BJ (cell line): ENCODE measurements around the gene UBE4A. TPM values are rescaled to one million over a fixed set of nuclear protein-coding genes. Genes with fewer than 3 reads are reported as not detected.

Experiments used
- CTCF ChIA-PET: fragments of 350-600 bp; formaldehyde crosslinking; extraction: SDS; loops from one replicate; lab custom pipeline; 2021; ENCODE audit warnings: antibody characterized with exemption, inconsistent platforms; lab: Yijun Ruan, JAX
- POLR2A ChIA-PET: fragments of 300-600 bp; sonication (Branson Sonifier 250); formaldehyde crosslinking; extraction: SDS; loops from one replicate; lab custom pipeline; 2021; ENCODE audit warnings: antibody characterized with exemption; lab: Charles Lee
- DNase-seq: peaks from one replicate; pipeline ENCODE4 v3.0.0-alpha.2; 2011; ENCODE audit warnings: low read depth
- H3K27me3 ChIP-seq: 2 replicates; pipeline ENCODE4 v1.6.0; 2011; ENCODE audit warnings: low read length; ENCODE audit not compliant: control insufficient read depth, insufficient read depth
- H3K36me3 ChIP-seq: 2 replicates; pipeline ENCODE4 v1.5.1; 2011; ENCODE audit warnings: low read length; ENCODE audit not compliant: control insufficient read depth, insufficient read depth
- H3K4me3 ChIP-seq: 2 replicates; pipeline ENCODE4 v1.5.1; 2011; ENCODE audit warnings: low read depth, mild to moderate bottlenecking, control low read depth, low read length
- CTCF ChIP-seq: IDR thresholded peaks from 2 replicates; pipeline ENCODE4 v1.5.1; 2011; ENCODE audit warnings: low read depth, mild to moderate bottlenecking, control low read depth, inconsistent platforms, low read length, moderate library complexity; ENCODE audit not compliant: insufficient read depth
- polyA plus RNA-seq: library from polyadenylated mRNA; depleted of rRNA; stranded (reverse); fragments of >200 nt; gene quantifications from 2 replicates; pipeline ENCODE4 v1.2.3, GENCODE V29; 2011

UBE4A gene
- polyA plus RNA-seq, 1 experiment: 15.9 TPM

- Histone ChIP-seq H3K36me3 (no peaks in the 10 kb centered on the region), H3K4me3 (no peak overlapping the region), H3K27me3 (peaks cover 3% of the 10 kb centered on the region; the same call in 1 of the 2 replicates)
- ChIA-PET POLR2A (no interaction called here), CTCF (no interaction called here)
- TF ChIP-seq CTCF: no peak
- DNase-seq: no peak
Observed at GRCh38 chr11:118341815-118342489, 17.4 kb upstream of the UBE4A start.

GRCh38 chr11:118342503-118343161 lies 16.8 kb upstream of the UBE4A start, which contains the start of gene CD3D:
TSS of gene CD3D (minus strand) at chr11:118342705. CDS start at chr11:118342607, 98 bp downstream.
- ChIA-PET CTCF (no interaction called here), POLR2A (no interaction called here)
- H3K27me3 ChIP-seq: peaks cover 3% of the 10 kb centered on the region; the same call in 1 of the 2 replicates

GRCh38 chr11:118343248-118343647 lies 16.2 kb upstream of the UBE4A start:
- ChIA-PET POLR2A (no interaction called here), CTCF (no interaction called here)
- Histone ChIP-seq H3K36me3 (no peaks in the 10 kb centered on the region), H3K4me3 (no peak overlapping the region), H3K27me3 (peaks cover 4% of the 10 kb centered on the region; the same call in 1 of the 2 replicates)
- TF ChIP-seq CTCF: no peak
- no peak for DNase-seq

More at GRCh38 chr11:118342503-118343161, 16.8 kb upstream of the UBE4A start, which contains the start of gene CD3D:
- no peak for TF ChIP-seq CTCF
- Histone ChIP-seq H3K36me3 (no peaks in the 10 kb centered on the region), H3K4me3 (no peak within 1 kb of the TSS)
- no peak for DNase-seq

GRCh38 chr11:118343981-118344515 lies 15.4 kb upstream of the UBE4A start, which contains the start of gene CD3G:
TSS of gene CD3G (plus strand) at chr11:118344344. CDS start at chr11:118344424, 80 bp downstream.
- no peak for TF ChIP-seq CTCF
- Histone ChIP-seq H3K36me3 (no peaks in the 10 kb centered on the region), H3K27me3 (peaks cover 4% of the 10 kb centered on the region; the same call in 1 of the 2 replicates), H3K4me3 (no peak within 1 kb of the TSS)
- no peak for DNase-seq
- POLR2A ChIA-PET: no interaction called here
- CTCF ChIA-PET: interaction anchor here (1.5 kb wide), 1 partner anchor 9 kb away, joined by 3 read pairs; no protein-coding TSS in a partner anchor

- no peaks in the 10 kb centered on the region for H3K36me3 ChIP-seq
- H3K27me3 ChIP-seq: peaks cover 5% of the 10 kb centered on the region; the same call in 1 of the 2 replicates
- ChIA-PET CTCF (interaction anchor here (1.2 kb wide), 1 partner anchor 151 kb away, joined by 3 read pairs; no protein-coding TSS in a partner anchor), POLR2A (no interaction called here)
- H3K4me3 ChIP-seq: no peak overlapping the region
- TF ChIP-seq CTCF: no peak
- DNase-seq: no peak
Observed at GRCh38 chr11:118349475-118349874, 9.9 kb upstream of the UBE4A start.
